ENCODE data around the gene PHF21B.
"Not testable (repeated sequence)": the region's sequence is repeated elsewhere in the genome, so short reads cannot be mapped to it uniquely, and the experiment has no call there.

Gene PHF21B

DNA sequence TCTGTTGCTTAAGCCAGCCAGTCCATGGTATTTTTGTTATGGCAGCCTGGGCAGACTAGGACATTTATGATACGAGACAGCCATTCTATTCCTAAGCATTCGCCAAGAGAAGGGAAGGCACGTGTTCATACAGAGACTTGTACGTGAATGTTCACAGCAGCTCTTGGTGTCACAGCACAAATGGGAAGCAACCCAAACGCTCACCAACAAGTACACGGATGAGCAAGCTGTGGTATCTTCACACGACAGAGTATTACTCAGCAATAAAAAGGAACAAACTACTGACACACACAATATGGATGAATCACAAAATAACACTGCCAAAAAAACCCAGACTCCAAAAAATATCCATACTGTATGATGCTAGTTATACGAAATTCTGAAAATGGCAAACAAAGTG, 85.1 kb downstream of the PHF21B start:
- DNase-seq (ENCODE audit: low spot score) = no peak
- ChIA-PET POLR2A (ENCODE audit: low non-redundant PET) (no interaction called here), CTCF (no interaction called here)
- TF ChIP-seq, protein P1, sequence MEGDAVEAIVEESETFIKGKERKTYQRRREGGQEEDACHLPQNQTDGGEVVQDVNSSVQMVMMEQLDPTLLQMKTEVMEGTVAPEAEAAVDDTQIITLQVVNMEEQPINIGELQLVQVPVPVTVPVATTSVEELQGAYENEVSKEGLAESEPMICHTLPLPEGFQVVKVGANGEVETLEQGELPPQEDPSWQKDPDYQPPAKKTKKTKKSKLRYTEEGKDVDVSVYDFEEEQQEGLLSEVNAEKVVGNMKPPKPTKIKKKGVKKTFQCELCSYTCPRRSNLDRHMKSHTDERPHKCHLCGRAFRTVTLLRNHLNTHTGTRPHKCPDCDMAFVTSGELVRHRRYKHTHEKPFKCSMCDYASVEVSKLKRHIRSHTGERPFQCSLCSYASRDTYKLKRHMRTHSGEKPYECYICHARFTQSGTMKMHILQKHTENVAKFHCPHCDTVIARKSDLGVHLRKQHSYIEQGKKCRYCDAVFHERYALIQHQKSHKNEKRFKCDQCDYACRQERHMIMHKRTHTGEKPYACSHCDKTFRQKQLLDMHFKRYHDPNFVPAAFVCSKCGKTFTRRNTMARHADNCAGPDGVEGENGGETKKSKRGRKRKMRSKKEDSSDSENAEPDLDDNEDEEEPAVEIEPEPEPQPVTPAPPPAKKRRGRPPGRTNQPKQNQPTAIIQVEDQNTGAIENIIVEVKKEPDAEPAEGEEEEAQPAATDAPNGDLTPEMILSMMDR (conservative IDR thresholded peaks at IDR 0.05; ENCODE audit: low read depth) = no peak
- no peak overlapping the region for H3K27ac ChIP-seq

- no peak overlapping the region for H3K27ac ChIP-seq
- TF ChIP-seq, protein P1 (conservative IDR thresholded peaks at IDR 0.05; ENCODE audit: low read depth) = no peak
- CTCF ChIA-PET = no interaction called here
- POLR2A ChIA-PET (ENCODE audit: low non-redundant PET) = no interaction called here
- DNase-seq (ENCODE audit: low spot score) = no peak
Observed at GRCh38 chr22:44924098-44924497, 85.7 kb downstream of the PHF21B start.

DNA sequence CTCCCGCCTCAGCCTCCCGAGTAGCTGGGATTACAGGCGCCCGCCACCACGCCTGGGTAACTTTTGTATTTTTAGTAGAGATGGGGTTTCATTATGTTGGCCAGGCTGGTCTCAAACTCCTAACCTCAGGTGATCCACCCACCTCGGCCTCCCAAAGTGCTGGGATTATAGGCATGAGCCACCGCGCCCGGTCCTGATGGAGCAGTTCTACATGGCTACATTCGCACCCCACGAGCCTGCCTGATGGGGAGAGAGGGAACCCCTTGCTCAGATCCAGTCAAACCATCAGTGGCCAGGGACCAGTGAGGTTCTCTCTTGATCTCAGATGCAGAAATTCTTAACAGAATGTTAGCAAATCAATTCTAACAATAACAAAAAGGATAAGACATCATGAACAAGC, 88.0 kb downstream of the PHF21B start:
- DNase-seq (ENCODE audit: low spot score); POLR2A ChIA-PET (ENCODE audit: low non-redundant PET); CTCF ChIA-PET; H3K27ac ChIP-seq: not testable (repeated sequence)

DNA sequence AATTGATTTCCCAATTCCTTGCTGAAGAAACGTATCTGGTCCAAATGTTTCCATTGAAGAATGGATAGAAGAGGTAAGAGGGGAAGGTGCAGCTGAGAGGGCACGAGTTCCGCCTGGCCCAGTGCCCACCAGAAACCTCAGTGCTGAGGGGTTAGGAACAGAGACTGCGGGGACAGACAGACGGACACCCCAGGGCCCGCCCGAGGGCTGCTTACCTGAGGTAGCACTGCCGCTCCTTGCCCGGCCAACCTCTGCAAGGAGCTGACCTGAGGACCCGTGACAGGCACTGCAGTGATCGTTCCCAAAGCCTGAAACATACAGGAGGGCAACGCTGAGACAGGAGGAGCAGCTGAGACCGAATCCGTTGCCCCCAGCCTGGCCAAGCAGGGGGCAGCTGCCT, 89.6 kb downstream of the PHF21B start:
- TF ChIP-seq, protein P1 (conservative IDR thresholded peaks at IDR 0.05; ENCODE audit: low read depth) = no peak
- DNase-seq (ENCODE audit: low spot score) = no peak
- H3K27ac ChIP-seq = no peak overlapping the region
- POLR2A ChIA-PET (ENCODE audit: low non-redundant PET) = no interaction called here
- CTCF ChIA-PET = no interaction called here

GRCh38 chr22:44919691-44920090, 90.1 kb downstream of the PHF21B start:
- DNase-seq (ENCODE audit: low spot score) = no peak
- TF ChIP-seq, protein P1 (conservative IDR thresholded peaks at IDR 0.05; ENCODE audit: low read depth) = no peak
- ChIA-PET CTCF (no interaction called here), POLR2A (ENCODE audit: low non-redundant PET) (no interaction called here)
- H3K27ac ChIP-seq = no peak overlapping the region

DNA sequence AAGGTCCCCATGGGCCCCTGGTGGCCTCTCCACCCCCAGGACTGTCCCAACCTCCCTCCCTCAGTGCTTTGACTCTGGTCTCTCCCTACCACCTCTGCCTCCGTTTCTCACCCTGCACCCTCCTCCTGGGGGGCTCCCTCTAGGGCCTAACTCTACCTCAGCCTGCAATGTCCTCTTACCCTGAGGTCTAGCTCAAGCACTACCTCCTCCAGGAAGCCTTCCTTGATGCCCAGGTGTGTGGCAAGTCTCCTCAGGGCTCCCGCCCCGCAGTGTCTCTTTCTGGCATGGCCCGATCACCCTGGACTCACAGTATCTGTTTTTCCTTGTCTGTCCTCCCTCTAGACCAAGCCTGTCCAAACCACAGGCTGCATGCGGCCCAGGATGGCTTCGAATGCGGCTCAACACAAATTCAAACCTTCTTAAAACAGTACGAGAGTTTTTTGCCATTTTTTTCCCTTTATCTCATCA, 90.8 kb downstream of the PHF21B start:
- DNase-seq (ENCODE audit: low spot score) = no peak
- no peak overlapping the region for H3K27ac ChIP-seq
- TF ChIP-seq, protein P1 (conservative IDR thresholded peaks at IDR 0.05; ENCODE audit: low read depth) = no peak
- ChIA-PET POLR2A (ENCODE audit: low non-redundant PET) (interaction anchor here (0.7 kb wide), 1 partner anchor 1158 kb away, joined by 3 read pairs; no protein-coding TSS in a partner anchor), CTCF (no interaction called here)

DNA sequence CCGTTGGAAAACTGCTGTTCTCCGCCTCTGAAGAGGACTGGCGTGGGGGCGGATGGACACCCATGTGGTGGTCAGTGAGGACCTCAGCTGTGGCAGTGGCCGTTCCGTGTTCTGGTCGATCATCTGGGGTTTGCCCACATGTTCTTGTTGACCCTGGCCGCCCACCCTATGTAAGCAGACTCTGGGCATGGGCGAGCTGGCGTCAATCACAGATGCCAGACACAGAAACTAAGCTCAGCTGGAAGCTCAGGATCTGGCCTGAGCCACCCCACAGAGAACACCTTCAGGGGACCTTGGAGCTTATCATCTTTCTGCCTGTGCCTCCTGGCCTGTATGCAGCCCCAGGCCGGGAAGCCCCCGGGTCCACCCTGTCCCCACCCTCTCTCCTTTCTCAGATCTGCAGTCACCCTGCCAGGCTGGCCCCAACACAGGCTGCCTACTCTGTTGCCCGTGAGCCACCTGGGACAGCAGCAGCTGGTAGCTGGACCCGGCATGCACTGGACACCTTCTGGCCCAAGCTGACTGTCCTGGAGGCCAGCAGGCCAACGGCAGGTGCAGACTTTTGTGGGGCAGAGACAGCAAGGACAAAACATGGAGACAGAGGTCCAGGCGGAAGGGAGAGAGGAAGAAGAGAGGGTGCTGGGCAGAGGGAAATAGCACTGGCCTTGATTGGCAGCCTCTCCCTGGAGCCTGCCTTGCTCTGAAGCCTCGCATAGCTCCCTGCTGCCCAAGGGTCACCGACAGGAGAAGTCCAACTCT, 91.5 kb downstream of the PHF21B start:
- TF ChIP-seq, protein P1 (conservative IDR thresholded peaks at IDR 0.05; ENCODE audit: low read depth) = no peak
- POLR2A ChIA-PET (ENCODE audit: low non-redundant PET) = interaction anchor here (0.7 kb wide), 1 partner anchor 1159 kb away, joined by 3 read pairs; no protein-coding TSS in a partner anchor
- CTCF ChIA-PET = interaction anchor here (0.6 kb wide), 1 partner anchor 95 kb away, joined by 4 read pairs; no protein-coding TSS in a partner anchor
- no peak for DNase-seq (ENCODE audit: low spot score)
- H3K27ac ChIP-seq = no peak overlapping the region
